WTC11 (cell line): Measurements from ENCODE around the gene CD302. TPM values are rescaled to one million over a fixed set of nuclear protein-coding genes. Genes with fewer than 3 reads are reported as not detected.
A peak's percentile ranks its signal among the peaks of the same experiment; 100 is the strongest.

Experiments used
- ATAC-seq: fragments of 200-7000 bp; cut with Tn5 transposase; 2 replicates; pipeline ENCODE4 v1.10.0; 2021; ENCODE audit warnings: mild to moderate bottlenecking, moderate library complexity
- CTCF ChIA-PET: fragments of 300-600 bp; sonication (Branson Sonifier 250); formaldehyde crosslinking; loops from one replicate; lab custom pipeline; 2021; ENCODE audit warnings: antibody characterized with exemption; lab: Charles Lee
- POLR2A ChIA-PET: fragments of 350-600 bp; sonication (Branson Sonifier 250); formaldehyde crosslinking; loops from one replicate; lab custom pipeline; 2021; ENCODE audit warnings: antibody characterized with exemption; lab: Charles Lee
- DNase-seq: peaks from one replicate; pipeline ENCODE4 v3.0.0; 2021; ENCODE audit warnings: low spot score
- H3K27ac Mint-ChIP-seq: 2 replicates; pipeline ENCODE4 v1.8.0; 2021; ENCODE audit warnings: mixed read lengths
- H3K27me3 Mint-ChIP-seq: 2 replicates; pipeline ENCODE4 v1.8.0; 2021; ENCODE audit warnings: low read depth, mild to moderate bottlenecking, moderate library complexity, mixed read lengths
- H3K36me3 Mint-ChIP-seq: 2 replicates; pipeline ENCODE4 v1.8.0; 2021; ENCODE audit warnings: mixed read lengths
- H3K4me1 Mint-ChIP-seq: 2 replicates; pipeline ENCODE4 v1.8.0; 2022; ENCODE audit warnings: mixed read lengths
- H3K4me3 Mint-ChIP-seq: 2 replicates; pipeline ENCODE4 v1.8.0; 2021; ENCODE audit warnings: mild to moderate bottlenecking, moderate library complexity, mixed read lengths
- H3K9me3 Mint-ChIP-seq: 2 replicates; pipeline ENCODE4 v1.8.0; 2021; ENCODE audit warnings: mixed read lengths
- EMX1 ChIP-seq: fragments of 250-450 bp; sonication (Bioruptor Pico); IDR thresholded peaks from 2 replicates; pipeline ENCODE4 v1.8.0; 2021; ENCODE audit warnings: mild to moderate bottlenecking
- GABPB1 ChIP-seq: sonication (generic); formaldehyde crosslinking; IDR thresholded peaks from 2 replicates; pipeline ENCODE4 v1.8.1; 2023; ENCODE audit warnings: mild to moderate bottlenecking, missing genetic modification reagents
- GRHL2 ChIP-seq: fragments of 250-450 bp; sonication (Bioruptor Pico); IDR thresholded peaks from 2 replicates; pipeline ENCODE4 v1.8.0; 2022; ENCODE audit warnings: mild to moderate bottlenecking, moderate library complexity; ENCODE audit not compliant: insufficient replicate concordance, severe bottlenecking
- GTF2I ChIP-seq: fragments of 250-450 bp; sonication (Bioruptor Pico); conservative IDR thresholded peaks from 2 replicates; pipeline ENCODE4 v1.4.0; 2021; ENCODE audit warnings: mild to moderate bottlenecking
- JUN ChIP-seq: sonication (generic); formaldehyde crosslinking; IDR thresholded peaks from 2 replicates; pipeline ENCODE4 v1.8.0; 2023; ENCODE audit warnings: mild to moderate bottlenecking, missing genetic modification reagents
- NFATC4 ChIP-seq: fragments of 250-450 bp; sonication (Bioruptor Pico); IDR thresholded peaks from 2 replicates; pipeline ENCODE4 v1.9.0; 2021; ENCODE audit warnings: mild to moderate bottlenecking
- NR2C2 ChIP-seq: sonication (generic); formaldehyde crosslinking; IDR thresholded peaks from 2 replicates; pipeline ENCODE4 v1.8.0; 2022; ENCODE audit warnings: mild to moderate bottlenecking, missing genetic modification reagents
- SMAD4 ChIP-seq: sonication (generic); formaldehyde crosslinking; IDR thresholded peaks from 2 replicates; pipeline ENCODE4 v1.8.0; 2022; ENCODE audit warnings: mild to moderate bottlenecking, missing genetic modification reagents
- SOX15 ChIP-seq: fragments of 250-450 bp; sonication (Bioruptor Pico); IDR thresholded peaks from 2 replicates; pipeline ENCODE4 v1.9.0; 2021; ENCODE audit warnings: mild to moderate bottlenecking
- ZNF232 ChIP-seq: sonication (generic); formaldehyde crosslinking; IDR thresholded peaks from 2 replicates; pipeline ENCODE4 v1.8.0; 2022; ENCODE audit warnings: mild to moderate bottlenecking, missing genetic modification reagents
- ZNF317 ChIP-seq: sonication (generic); formaldehyde crosslinking; IDR thresholded peaks from 2 replicates; pipeline ENCODE4 v1.8.1; 2023; ENCODE audit warnings: low read depth, mild to moderate bottlenecking, moderate library complexity, missing genetic modification reagents, borderline replicate concordance
- ZNF416 ChIP-seq: fragments of 250-450 bp; sonication (Bioruptor Pico); IDR thresholded peaks from 2 replicates; pipeline ENCODE4 v1.9.0; 2021; ENCODE audit warnings: mild to moderate bottlenecking, inconsistent platforms
- total RNA-seq: library from RNA; stranded (reverse); gene quantifications from 3 replicates; pipeline ENCODE4 v1.2.3, GENCODE V29; 2021
- TF ChIP-seq, protein P1 (sequence below): sonication (generic); formaldehyde crosslinking; conservative IDR thresholded peaks from 2 replicates; pipeline ENCODE4 v1.8.1; 2023; ENCODE audit warnings: mild to moderate bottlenecking, low read depth, missing genetic modification reagents, moderate library complexity
- TF ChIP-seq, protein P2 (sequence below): sonication (generic); formaldehyde crosslinking; IDR thresholded peaks from 2 replicates; pipeline ENCODE4 v1.8.0; 2022; ENCODE audit warnings: mild to moderate bottlenecking, missing genetic modification reagents
- TF ChIP-seq, protein P3 (sequence below): sonication (generic); formaldehyde crosslinking; IDR thresholded peaks from 2 replicates; pipeline ENCODE4 v1.8.1; 2023; ENCODE audit warnings: mild to moderate bottlenecking, missing genetic modification reagents, moderate library complexity
- TF ChIP-seq, protein P4 (sequence below): fragments of 250-450 bp; sonication (Bioruptor Pico); IDR thresholded peaks from 2 replicates; pipeline ENCODE4 v1.8.0; 2021; ENCODE audit warnings: mild to moderate bottlenecking
- TF ChIP-seq, protein P5 (sequence below): sonication (generic); formaldehyde crosslinking; IDR thresholded peaks from 2 replicates; pipeline ENCODE4 v1.8.1; 2023; ENCODE audit warnings: mild to moderate bottlenecking, missing genetic modification reagents, borderline replicate concordance
- TF ChIP-seq, protein P6 (sequence below): sonication (generic); formaldehyde crosslinking; conservative IDR thresholded peaks from 2 replicates; pipeline ENCODE4 v1.8.1; 2022; ENCODE audit warnings: mild to moderate bottlenecking, missing genetic modification reagents
- TF ChIP-seq, protein P7 (sequence below): sonication (generic); formaldehyde crosslinking; IDR thresholded peaks from 2 replicates; pipeline ENCODE4 v1.8.1; 2022; ENCODE audit warnings: missing genetic modification reagents, borderline replicate concordance
- TF ChIP-seq, protein P8 (sequence below): sonication (generic); formaldehyde crosslinking; IDR thresholded peaks from 2 replicates; pipeline ENCODE4 v1.8.1; 2023; ENCODE audit warnings: mild to moderate bottlenecking, missing genetic modification reagents

CD302 gene
- total RNA-seq, 1 experiment from 2014 or later: 1.4 TPM

DNA sequence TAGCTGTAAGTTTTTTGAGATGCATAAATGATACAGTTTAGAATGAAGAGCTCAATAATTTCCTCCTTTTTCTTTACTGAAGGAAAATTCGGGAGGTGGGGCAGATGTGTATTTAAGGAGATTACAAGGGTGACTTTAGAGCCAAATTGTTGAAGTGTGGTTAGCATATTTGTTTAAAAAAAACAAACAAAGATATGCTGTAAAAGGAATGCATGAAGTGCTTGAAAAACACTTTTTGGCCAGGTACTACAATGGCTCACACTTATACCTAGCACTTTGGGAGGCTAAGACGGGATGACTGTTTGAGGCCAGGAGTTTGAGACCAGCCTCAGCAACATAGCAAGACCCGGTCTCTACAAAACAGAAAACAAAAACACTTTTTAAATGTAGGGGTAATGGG is 38.4 kb downstream of the CD302 start (continued):
- TF ChIP-seq, protein P1, sequence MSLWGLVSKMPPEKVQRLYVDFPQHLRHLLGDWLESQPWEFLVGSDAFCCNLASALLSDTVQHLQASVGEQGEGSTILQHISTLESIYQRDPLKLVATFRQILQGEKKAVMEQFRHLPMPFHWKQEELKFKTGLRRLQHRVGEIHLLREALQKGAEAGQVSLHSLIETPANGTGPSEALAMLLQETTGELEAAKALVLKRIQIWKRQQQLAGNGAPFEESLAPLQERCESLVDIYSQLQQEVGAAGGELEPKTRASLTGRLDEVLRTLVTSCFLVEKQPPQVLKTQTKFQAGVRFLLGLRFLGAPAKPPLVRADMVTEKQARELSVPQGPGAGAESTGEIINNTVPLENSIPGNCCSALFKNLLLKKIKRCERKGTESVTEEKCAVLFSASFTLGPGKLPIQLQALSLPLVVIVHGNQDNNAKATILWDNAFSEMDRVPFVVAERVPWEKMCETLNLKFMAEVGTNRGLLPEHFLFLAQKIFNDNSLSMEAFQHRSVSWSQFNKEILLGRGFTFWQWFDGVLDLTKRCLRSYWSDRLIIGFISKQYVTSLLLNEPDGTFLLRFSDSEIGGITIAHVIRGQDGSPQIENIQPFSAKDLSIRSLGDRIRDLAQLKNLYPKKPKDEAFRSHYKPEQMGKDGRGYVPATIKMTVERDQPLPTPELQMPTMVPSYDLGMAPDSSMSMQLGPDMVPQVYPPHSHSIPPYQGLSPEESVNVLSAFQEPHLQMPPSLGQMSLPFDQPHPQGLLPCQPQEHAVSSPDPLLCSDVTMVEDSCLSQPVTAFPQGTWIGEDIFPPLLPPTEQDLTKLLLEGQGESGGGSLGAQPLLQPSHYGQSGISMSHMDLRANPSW (CRISPR knock-in tag): no peak
- TF ChIP-seq, protein P2, sequence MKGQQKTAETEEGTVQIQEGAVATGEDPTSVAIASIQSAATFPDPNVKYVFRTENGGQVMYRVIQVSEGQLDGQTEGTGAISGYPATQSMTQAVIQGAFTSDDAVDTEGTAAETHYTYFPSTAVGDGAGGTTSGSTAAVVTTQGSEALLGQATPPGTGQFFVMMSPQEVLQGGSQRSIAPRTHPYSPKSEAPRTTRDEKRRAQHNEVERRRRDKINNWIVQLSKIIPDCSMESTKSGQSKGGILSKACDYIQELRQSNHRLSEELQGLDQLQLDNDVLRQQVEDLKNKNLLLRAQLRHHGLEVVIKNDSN: no peak
- TF ChIP-seq SMAD4 (CRISPR knock-in tag) (no peak), GABPB1 (no peak), GTF2I (CRISPR knock-in tag) (no peak)

DNA sequence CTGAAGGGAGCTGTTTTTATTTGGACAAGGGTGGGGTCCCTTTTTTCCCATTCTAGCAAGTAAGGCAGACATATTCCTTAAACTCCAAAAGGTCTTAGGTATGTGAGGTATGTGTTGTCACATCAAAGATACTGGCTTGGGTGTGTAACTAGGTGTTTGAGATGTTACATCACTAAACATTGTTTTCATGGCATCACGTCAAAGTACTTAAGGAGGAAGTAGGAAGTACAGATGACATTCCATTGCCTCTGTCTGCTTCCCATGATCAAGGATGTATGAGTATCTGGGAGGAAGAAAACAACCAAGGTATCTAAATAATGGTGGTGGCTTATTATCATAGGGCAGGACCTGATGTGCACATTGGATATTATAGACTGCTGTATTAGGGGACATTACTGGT is 39.3 kb downstream of the CD302 start:
- DNase-seq: no peak
- POLR2A ChIA-PET: no interaction called here
- no peaks in the 10 kb centered on the region for H3K4me1 Mint-ChIP-seq
- no peak overlapping the region for H3K27ac Mint-ChIP-seq
- H3K27me3 Mint-ChIP-seq: no peaks in the 10 kb centered on the region
- TF ChIP-seq ZNF317: peak; percentile 59; the same call in 1 of the 2 replicates
- no peak for TF ChIP-seq GRHL2 (CRISPR knock-in tag)
- TF ChIP-seq, all 79 proteins: peak for 1
- H3K9me3 Mint-ChIP-seq: no peaks in the 10 kb centered on the region
- no peak overlapping the region for H3K4me3 Mint-ChIP-seq
- peaks cover 39% of the 10 kb centered on the region for H3K36me3 Mint-ChIP-seq
- CTCF ChIA-PET: no interaction called here
- no peak for ATAC-seq

DNA sequence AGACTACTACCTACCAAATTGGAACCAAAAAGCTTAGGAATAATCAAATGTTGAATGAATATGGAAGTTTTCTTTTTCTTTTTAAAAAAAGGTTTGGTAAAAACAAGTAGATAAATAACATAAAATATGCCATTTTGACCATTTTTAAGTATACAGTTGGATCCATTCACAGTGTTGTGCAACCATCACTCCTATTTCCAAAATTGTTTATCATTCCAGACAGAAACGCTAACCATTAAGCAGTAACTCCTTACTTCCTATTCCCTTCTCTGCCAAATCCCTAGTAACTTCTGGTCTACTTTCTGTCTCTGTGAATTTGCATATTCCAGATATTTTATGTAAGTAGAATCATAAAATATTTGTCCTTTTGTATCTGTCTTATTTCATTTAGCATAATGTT is 39.8 kb downstream of the CD302 start:
- POLR2A ChIA-PET: no interaction called here
- Mint-ChIP-seq H3K4me1 (no peaks in the 10 kb centered on the region), H3K27ac (no peak overlapping the region), H3K36me3 (peaks cover 39% of the 10 kb centered on the region), H3K9me3 (no peaks in the 10 kb centered on the region), H3K4me3 (no peak overlapping the region), H3K27me3 (no peaks in the 10 kb centered on the region)
- CTCF ChIA-PET: no interaction called here
- no peak for DNase-seq
- no peak for ATAC-seq
- no peak for TF ChIP-seq EMX1 (CRISPR knock-in tag)
- TF ChIP-seq, protein P3, sequence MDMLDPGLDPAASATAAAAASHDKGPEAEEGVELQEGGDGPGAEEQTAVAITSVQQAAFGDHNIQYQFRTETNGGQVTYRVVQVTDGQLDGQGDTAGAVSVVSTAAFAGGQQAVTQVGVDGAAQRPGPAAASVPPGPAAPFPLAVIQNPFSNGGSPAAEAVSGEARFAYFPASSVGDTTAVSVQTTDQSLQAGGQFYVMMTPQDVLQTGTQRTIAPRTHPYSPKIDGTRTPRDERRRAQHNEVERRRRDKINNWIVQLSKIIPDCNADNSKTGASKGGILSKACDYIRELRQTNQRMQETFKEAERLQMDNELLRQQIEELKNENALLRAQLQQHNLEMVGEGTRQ (CRISPR knock-in tag): no peak
- TF ChIP-seq, protein P4, sequence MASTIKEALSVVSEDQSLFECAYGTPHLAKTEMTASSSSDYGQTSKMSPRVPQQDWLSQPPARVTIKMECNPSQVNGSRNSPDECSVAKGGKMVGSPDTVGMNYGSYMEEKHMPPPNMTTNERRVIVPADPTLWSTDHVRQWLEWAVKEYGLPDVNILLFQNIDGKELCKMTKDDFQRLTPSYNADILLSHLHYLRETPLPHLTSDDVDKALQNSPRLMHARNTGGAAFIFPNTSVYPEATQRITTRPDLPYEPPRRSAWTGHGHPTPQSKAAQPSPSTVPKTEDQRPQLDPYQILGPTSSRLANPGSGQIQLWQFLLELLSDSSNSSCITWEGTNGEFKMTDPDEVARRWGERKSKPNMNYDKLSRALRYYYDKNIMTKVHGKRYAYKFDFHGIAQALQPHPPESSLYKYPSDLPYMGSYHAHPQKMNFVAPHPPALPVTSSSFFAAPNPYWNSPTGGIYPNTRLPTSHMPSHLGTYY (CRISPR knock-in tag): no peak
- no peak for TF ChIP-seq NFATC4 (CRISPR knock-in tag)
- no peak for TF ChIP-seq SOX15 (CRISPR knock-in tag)
- TF ChIP-seq GTF2I (CRISPR knock-in tag): no peak
- no peak for TF ChIP-seq JUN
- no peak for TF ChIP-seq ZNF416 (CRISPR knock-in tag)
- no peak for TF ChIP-seq NR2C2 (CRISPR knock-in tag)
- TF ChIP-seq, protein P5, sequence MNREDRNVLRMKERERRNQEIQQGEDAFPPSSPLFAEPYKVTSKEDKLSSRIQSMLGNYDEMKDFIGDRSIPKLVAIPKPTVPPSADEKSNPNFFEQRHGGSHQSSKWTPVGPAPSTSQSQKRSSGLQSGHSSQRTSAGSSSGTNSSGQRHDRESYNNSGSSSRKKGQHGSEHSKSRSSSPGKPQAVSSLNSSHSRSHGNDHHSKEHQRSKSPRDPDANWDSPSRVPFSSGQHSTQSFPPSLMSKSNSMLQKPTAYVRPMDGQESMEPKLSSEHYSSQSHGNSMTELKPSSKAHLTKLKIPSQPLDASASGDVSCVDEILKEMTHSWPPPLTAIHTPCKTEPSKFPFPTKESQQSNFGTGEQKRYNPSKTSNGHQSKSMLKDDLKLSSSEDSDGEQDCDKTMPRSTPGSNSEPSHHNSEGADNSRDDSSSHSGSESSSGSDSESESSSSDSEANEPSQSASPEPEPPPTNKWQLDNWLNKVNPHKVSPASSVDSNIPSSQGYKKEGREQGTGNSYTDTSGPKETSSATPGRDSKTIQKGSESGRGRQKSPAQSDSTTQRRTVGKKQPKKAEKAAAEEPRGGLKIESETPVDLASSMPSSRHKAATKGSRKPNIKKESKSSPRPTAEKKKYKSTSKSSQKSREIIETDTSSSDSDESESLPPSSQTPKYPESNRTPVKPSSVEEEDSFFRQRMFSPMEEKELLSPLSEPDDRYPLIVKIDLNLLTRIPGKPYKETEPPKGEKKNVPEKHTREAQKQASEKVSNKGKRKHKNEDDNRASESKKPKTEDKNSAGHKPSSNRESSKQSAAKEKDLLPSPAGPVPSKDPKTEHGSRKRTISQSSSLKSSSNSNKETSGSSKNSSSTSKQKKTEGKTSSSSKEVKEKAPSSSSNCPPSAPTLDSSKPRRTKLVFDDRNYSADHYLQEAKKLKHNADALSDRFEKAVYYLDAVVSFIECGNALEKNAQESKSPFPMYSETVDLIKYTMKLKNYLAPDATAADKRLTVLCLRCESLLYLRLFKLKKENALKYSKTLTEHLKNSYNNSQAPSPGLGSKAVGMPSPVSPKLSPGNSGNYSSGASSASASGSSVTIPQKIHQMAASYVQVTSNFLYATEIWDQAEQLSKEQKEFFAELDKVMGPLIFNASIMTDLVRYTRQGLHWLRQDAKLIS (CRISPR knock-in tag): no peak
- TF ChIP-seq, protein P6, sequence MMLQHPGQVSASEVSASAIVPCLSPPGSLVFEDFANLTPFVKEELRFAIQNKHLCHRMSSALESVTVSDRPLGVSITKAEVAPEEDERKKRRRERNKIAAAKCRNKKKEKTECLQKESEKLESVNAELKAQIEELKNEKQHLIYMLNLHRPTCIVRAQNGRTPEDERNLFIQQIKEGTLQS (CRISPR knock-in tag): no peak
- TF ChIP-seq GABPB1: no peak
- no peak for TF ChIP-seq ZNF232 (CRISPR knock-in tag)
- TF ChIP-seq, protein P7, sequence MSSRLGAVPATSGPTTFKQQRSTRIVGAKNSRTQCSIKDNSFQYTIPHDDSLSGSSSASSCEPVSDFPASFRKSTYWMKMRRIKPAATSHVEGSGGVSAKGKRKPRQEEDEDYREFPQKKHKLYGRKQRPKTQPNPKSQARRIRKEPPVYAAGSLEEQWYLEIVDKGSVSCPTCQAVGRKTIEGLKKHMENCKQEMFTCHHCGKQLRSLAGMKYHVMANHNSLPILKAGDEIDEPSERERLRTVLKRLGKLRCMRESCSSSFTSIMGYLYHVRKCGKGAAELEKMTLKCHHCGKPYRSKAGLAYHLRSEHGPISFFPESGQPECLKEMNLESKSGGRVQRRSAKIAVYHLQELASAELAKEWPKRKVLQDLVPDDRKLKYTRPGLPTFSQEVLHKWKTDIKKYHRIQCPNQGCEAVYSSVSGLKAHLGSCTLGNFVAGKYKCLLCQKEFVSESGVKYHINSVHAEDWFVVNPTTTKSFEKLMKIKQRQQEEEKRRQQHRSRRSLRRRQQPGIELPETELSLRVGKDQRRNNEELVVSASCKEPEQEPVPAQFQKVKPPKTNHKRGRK (CRISPR knock-in tag): no peak
- TF ChIP-seq, protein P8, sequence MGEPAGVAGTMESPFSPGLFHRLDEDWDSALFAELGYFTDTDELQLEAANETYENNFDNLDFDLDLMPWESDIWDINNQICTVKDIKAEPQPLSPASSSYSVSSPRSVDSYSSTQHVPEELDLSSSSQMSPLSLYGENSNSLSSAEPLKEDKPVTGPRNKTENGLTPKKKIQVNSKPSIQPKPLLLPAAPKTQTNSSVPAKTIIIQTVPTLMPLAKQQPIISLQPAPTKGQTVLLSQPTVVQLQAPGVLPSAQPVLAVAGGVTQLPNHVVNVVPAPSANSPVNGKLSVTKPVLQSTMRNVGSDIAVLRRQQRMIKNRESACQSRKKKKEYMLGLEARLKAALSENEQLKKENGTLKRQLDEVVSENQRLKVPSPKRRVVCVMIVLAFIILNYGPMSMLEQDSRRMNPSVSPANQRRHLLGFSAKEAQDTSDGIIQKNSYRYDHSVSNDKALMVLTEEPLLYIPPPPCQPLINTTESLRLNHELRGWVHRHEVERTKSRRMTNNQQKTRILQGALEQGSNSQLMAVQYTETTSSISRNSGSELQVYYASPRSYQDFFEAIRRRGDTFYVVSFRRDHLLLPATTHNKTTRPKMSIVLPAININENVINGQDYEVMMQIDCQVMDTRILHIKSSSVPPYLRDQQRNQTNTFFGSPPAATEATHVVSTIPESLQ: no peak
